Caco-2 (cell line): ENCODE results near the gene ABCA13. TPM values are rescaled to one million over a fixed set of nuclear protein-coding genes. Genes with fewer than 3 reads are reported as not detected.

Experiments
- BruUV-seq: library from RNA; stranded (reverse); fragments of 400-500 nt; replicated peaks from 2 replicates; lab custom pipeline; 2021; lab: Mats Ljungman, UMichigan
- CTCF ChIA-PET: fragments of 300-600 bp; sonication (Branson Sonifier 250); formaldehyde crosslinking; loops from one replicate; lab custom pipeline; 2022; ENCODE audit warnings: antibody characterized with exemption; lab: Charles Lee
- POLR2A ChIA-PET: fragments of 300-600 bp; sonication (Branson Sonifier 250); formaldehyde crosslinking; loops from one replicate; lab custom pipeline; 2022; ENCODE audit warnings: antibody characterized with exemption; lab: Charles Lee
- DNase-seq, 2 experiments: peaks; one replicate each; pipeline versions ENCODE4 v3.0.0 to v3.0.0-alpha.2; 2020 to 2022
- H3K27me3 ChIP-seq: replicated peaks from 2 replicates; pipeline ENCODE4 v1.6.0; 2011; ENCODE audit warnings: low read length; ENCODE audit not compliant: control insufficient read depth, insufficient read depth
- H3K36me3 ChIP-seq: 2 replicates; pipeline ENCODE4 v1.5.1; 2011; ENCODE audit warnings: low read length; ENCODE audit not compliant: control insufficient read depth, insufficient read depth
- H3K4me1 ChIP-seq: fragments of 250-450 bp; sonication (Bioruptor Pico); 2 replicates; pipeline ENCODE4 v1.5.1; 2020; ENCODE audit warnings: mild to moderate bottlenecking
- H3K4me3 ChIP-seq: 2 replicates; pipeline ENCODE4 v1.5.1; 2011; ENCODE audit warnings: low read depth, mild to moderate bottlenecking, control low read depth, low read length
- H3K9me3 ChIP-seq: fragments of 250-450 bp; sonication (Bioruptor Pico); 2 replicates; pipeline ENCODE4 v1.5.1; 2020; ENCODE audit warnings: mild to moderate bottlenecking, moderate library complexity
- H3K27ac Mint-ChIP-seq: one replicate; pipeline ENCODE4 v1.8.0; 2022; ENCODE audit warnings: mixed read lengths; ENCODE audit not compliant: unreplicated experiment
- H3K27me3 Mint-ChIP-seq: one replicate; pipeline ENCODE4 v1.8.0; 2022; ENCODE audit warnings: mixed read lengths; ENCODE audit not compliant: insufficient read depth, unreplicated experiment
- H3K36me3 Mint-ChIP-seq: one replicate; pipeline ENCODE4 v1.8.0; 2022; ENCODE audit warnings: mild to moderate bottlenecking, mixed read lengths; ENCODE audit not compliant: insufficient read depth, unreplicated experiment
- H3K4me1 Mint-ChIP-seq: one replicate; pipeline ENCODE4 v1.8.0; 2022; ENCODE audit warnings: low read depth, mixed read lengths; ENCODE audit not compliant: unreplicated experiment
- H3K4me3 Mint-ChIP-seq: one replicate; pipeline ENCODE4 v1.8.0; 2022; ENCODE audit warnings: mild to moderate bottlenecking, moderate library complexity, mixed read lengths; ENCODE audit not compliant: unreplicated experiment
- H3K9me3 Mint-ChIP-seq: one replicate; pipeline ENCODE4 v1.8.0; 2022; ENCODE audit warnings: mixed read lengths; ENCODE audit not compliant: unreplicated experiment
- intact Hi-C: fragments of 100-400 bp; cut with micrococcal nuclease; formaldehyde crosslinking; loops from one replicate; pipeline ENCODE4 v1.10.0; 2022; ENCODE audit not compliant: unreplicated experiment
- total RNA-seq: library from RNA; stranded (reverse); gene quantifications from 2 replicates; pipeline ENCODE4 v1.2.3, GENCODE V29; 2022
- TF ChIP-seq, protein P1 (sequence below), 2 experiments: fragments of 200-600 bp in 1 of 2; IDR thresholded peaks; 1 replicate in 1 of 2; 2 replicates in 1 of 2; pipeline versions ENCODE4 v1.5.1 to v1.8.0; 2011 to 2022; ENCODE audit warnings: antibody characterized with exemption in 1 of 2, control low read depth in 1 of 2, inconsistent platforms in 1 of 2, low read depth in 1 of 2, low read length in 1 of 2, mild to moderate bottlenecking in 1 of 2, moderate library complexity in 1 of 2; ENCODE audit not compliant: insufficient read depth in 1 of 2, severe bottlenecking in 1 of 2, unreplicated experiment in 1 of 2

The ABCA13 gene
- total RNA-seq, 1 experiment from 2014 or later = 0.07 TPM

DNA sequence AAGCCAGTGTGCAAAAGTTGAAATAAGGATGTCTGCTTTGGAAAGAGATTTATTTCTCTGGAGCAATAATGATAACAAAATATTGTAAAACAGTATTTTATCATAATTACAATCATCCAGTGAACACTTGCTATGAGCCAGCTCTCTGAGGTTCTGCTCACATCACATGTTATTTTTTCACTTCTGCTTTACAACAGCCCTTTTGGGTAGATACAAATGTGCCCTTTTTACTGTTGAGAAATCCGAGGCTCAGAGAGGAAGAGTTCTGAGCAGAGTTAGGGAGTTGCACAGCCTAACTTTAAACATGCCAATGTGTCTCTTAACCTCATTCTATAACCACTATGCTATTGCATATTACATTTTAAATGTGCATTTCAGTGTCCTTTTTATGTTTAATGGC, 520.5 kb downstream of the ABCA13 start:
- H3K4me1 Mint-ChIP-seq = no peaks in the 10 kb centered on the region
- no peaks in the 10 kb centered on the region for H3K9me3 Mint-ChIP-seq
- BruUV-seq = no TSS peak
- H3K36me3 ChIP-seq = no peaks in the 10 kb centered on the region
- no peaks in the 10 kb centered on the region for H3K4me1 ChIP-seq
- no peak overlapping the region for H3K4me3 ChIP-seq
- CTCF ChIA-PET = no interaction called here
- no peak overlapping the region for H3K27ac Mint-ChIP-seq
- TF ChIP-seq, protein P1, sequence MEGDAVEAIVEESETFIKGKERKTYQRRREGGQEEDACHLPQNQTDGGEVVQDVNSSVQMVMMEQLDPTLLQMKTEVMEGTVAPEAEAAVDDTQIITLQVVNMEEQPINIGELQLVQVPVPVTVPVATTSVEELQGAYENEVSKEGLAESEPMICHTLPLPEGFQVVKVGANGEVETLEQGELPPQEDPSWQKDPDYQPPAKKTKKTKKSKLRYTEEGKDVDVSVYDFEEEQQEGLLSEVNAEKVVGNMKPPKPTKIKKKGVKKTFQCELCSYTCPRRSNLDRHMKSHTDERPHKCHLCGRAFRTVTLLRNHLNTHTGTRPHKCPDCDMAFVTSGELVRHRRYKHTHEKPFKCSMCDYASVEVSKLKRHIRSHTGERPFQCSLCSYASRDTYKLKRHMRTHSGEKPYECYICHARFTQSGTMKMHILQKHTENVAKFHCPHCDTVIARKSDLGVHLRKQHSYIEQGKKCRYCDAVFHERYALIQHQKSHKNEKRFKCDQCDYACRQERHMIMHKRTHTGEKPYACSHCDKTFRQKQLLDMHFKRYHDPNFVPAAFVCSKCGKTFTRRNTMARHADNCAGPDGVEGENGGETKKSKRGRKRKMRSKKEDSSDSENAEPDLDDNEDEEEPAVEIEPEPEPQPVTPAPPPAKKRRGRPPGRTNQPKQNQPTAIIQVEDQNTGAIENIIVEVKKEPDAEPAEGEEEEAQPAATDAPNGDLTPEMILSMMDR (IDR thresholded peaks at IDR 0.05; ENCODE audit: insufficient read depth in 1 of 2, low read depth in 1 of 2, low read length in 1 of 2, severe bottlenecking in 1 of 2, unreplicated experiment in 1 of 2) = no peak
- POLR2A ChIA-PET = no interaction called here
- DNase-seq = no peak
- intact Hi-C loops = no loop called here
- no peaks in the 10 kb centered on the region for H3K36me3 Mint-ChIP-seq
- H3K4me3 Mint-ChIP-seq = no peak overlapping the region
- no peaks in the 10 kb centered on the region for H3K27me3 ChIP-seq
- peaks cover 13% of the 10 kb centered on the region for H3K27me3 Mint-ChIP-seq
- no peaks in the 10 kb centered on the region for H3K9me3 ChIP-seq

Other genes with a start within 250 kb of the ABCA13 start
- 0.25 and 0.28 TPM in 2 replicates for gene PKD1L1, start 223.0 kb upstream of the ABCA13 start, total RNA-seq
- 31.3 and 32.3 TPM in 2 replicates for gene HUS1, start 191.8 kb upstream of the ABCA13 start, total RNA-seq
- not detected in 2 replicates for gene SUN3, start 142.4 kb upstream of the ABCA13 start, total RNA-seq
- gene C7orf57, start 135.9 kb upstream of the ABCA13 start, total RNA-seq = not detected in 2 replicates
- 18.7 and 20.6 TPM in 2 replicates for gene UPP1, start 82.2 kb upstream of the ABCA13 start, total RNA-seq